Measurements from ENCODE around the gene CHD6. TPM values are rescaled to one million over a fixed set of nuclear protein-coding genes. Genes with fewer than 3 reads are reported as not detected.

Gene CHD6
- polyA plus RNA-seq, 1 donor (not counting 4 experiments of a cell fraction or from before 2014, with no cell fraction given): 6.8 TPM

DNA sequence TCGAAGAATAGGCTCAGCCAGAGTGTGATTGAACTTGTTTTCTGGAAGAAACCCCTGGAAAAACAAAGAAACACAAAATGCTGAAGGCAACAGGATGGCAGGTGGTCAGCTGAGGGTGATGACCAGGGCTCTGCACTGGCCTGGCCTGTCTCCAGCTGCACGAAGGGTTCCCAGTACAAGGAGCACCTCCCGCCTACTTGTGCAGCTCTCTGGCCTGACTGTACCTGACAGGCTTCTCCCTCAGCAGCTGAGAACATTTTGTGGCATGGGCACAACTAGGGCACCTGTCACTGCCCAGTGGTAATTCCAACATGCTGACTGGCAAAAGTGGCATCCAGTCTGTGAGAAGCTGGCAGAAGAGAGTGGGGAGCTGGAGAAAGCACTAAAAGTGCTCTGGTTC, 212.7 kb downstream of the CHD6 start:
- no peak for FAIRE-seq
- Histone ChIP-seq H2AFZ (ENCODE audit: control insufficient read depth, low read length) (no peak overlapping the region), H3K4me2 (ENCODE audit: control insufficient read depth, extremely low read depth, insufficient read depth, low read depth, low read length) (no peak overlapping the region), H3K27me3 (ENCODE audit: control insufficient read depth, extremely low read depth, insufficient read depth, low read length) (no peaks in the 10 kb centered on the region), H3K4me3 (ENCODE audit: control insufficient read depth in 2 of 3, extremely low read depth in 1 of 3, insufficient read depth in 2 of 3, low read depth in 1 of 3, low read length in 3 of 3) (no peak overlapping the region), H4K20me1 (ENCODE audit: control insufficient read depth, extremely low read depth, insufficient read depth, low read length) (no peaks in the 10 kb centered on the region), H3K9me3 (ENCODE audit: control insufficient read depth, low read depth, low read length) (no peaks in the 10 kb centered on the region), H3K4me1 (ENCODE audit: control insufficient read depth, extremely low read depth, insufficient read depth, low read length) (no peaks in the 10 kb centered on the region), H3K9ac (ENCODE audit: control insufficient read depth, extremely low read depth, insufficient read depth, low read length) (no peak overlapping the region), H3K79me2 (ENCODE audit: control insufficient read depth, insufficient read depth, low read length) (no peaks in the 10 kb centered on the region), H3K36me3 (ENCODE audit: control insufficient read depth in 2 of 2, extremely low read depth in 1 of 2, insufficient read depth in 2 of 2, low read length in 2 of 2) (peaks cover 0 to 28% of the 10 kb centered on the region in 2 experiments), H3K9me1 (ENCODE audit: control insufficient read depth, extremely low read depth, insufficient read depth, low read length) (no peaks in the 10 kb centered on the region), H3K27ac (ENCODE audit: control insufficient read depth, insufficient read depth, low read length) (no peak overlapping the region)
- DNase-seq (ENCODE audit: low read depth, low spot score): no peak
- no peak for TF ChIP-seq CTCF (optimal IDR thresholded peaks at IDR 0.05 in 1 of 3, IDR thresholded peaks at IDR 0.05 in 1 of 3, conservative IDR thresholded peaks at IDR 0.05 in 1 of 3; ENCODE audit: extremely low read depth in 1 of 3, insufficient read depth in 2 of 3, low read length in 3 of 3)
- no peak for TF ChIP-seq EZH2 (IDR thresholded peaks at IDR 0.05; ENCODE audit: low read length)
- dilution Hi-C loops (cut with MboI; ENCODE audit: extremely low pct_ligation_motif_present, low sequenced_read_pairs): no loop called here

DNA sequence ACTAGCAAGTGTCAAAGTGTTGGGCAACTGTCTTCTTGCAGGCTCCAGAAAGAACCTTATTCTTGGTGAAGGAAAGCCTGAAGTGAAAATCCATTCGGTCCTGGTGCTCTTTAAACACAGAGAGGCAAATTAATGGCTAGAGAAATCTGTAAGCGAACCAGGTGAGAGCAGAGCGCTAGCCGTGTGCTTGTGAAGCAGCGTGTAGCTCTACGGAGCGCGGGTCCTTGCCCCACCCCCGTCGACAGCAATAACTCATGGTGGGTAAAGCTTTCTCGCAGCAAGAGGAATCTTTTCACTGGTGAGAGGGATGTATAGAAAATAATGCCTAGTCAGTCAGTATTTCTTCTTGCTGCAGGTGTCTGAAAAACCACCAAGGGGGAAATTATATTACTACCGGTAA, 214.6 kb downstream of the CHD6 start:
- DNase-seq (ENCODE audit: low read depth, low spot score) (no peak), FAIRE-seq (no peak)
- Histone ChIP-seq H3K9ac (ENCODE audit: control insufficient read depth, extremely low read depth, insufficient read depth, low read length) (no peak overlapping the region), H2AFZ (ENCODE audit: control insufficient read depth, low read length) (no peak overlapping the region), H3K4me1 (ENCODE audit: control insufficient read depth, extremely low read depth, insufficient read depth, low read length) (peaks cover 3% of the 10 kb centered on the region), H3K9me3 (ENCODE audit: control insufficient read depth, low read depth, low read length) (no peaks in the 10 kb centered on the region), H4K20me1 (ENCODE audit: control insufficient read depth, extremely low read depth, insufficient read depth, low read length) (no peaks in the 10 kb centered on the region), H3K79me2 (ENCODE audit: control insufficient read depth, insufficient read depth, low read length) (no peaks in the 10 kb centered on the region), H3K4me2 (ENCODE audit: control insufficient read depth, extremely low read depth, insufficient read depth, low read depth, low read length) (no peak overlapping the region), H3K27ac (ENCODE audit: control insufficient read depth, insufficient read depth, low read length) (no peak overlapping the region), H3K9me1 (ENCODE audit: control insufficient read depth, extremely low read depth, insufficient read depth, low read length) (no peaks in the 10 kb centered on the region), H3K36me3 (ENCODE audit: control insufficient read depth in 2 of 2, extremely low read depth in 1 of 2, insufficient read depth in 2 of 2, low read length in 2 of 2) (peaks cover 0 to 25% of the 10 kb centered on the region in 2 experiments), H3K27me3 (ENCODE audit: control insufficient read depth, extremely low read depth, insufficient read depth, low read length) (no peaks in the 10 kb centered on the region), H3K4me3 (ENCODE audit: control insufficient read depth in 2 of 3, extremely low read depth in 1 of 3, insufficient read depth in 2 of 3, low read depth in 1 of 3, low read length in 3 of 3) (no peak overlapping the region)
- TF ChIP-seq EZH2 (IDR thresholded peaks at IDR 0.05; ENCODE audit: low read length): no peak
- no peak for TF ChIP-seq CTCF (optimal IDR thresholded peaks at IDR 0.05 in 1 of 3, IDR thresholded peaks at IDR 0.05 in 1 of 3, conservative IDR thresholded peaks at IDR 0.05 in 1 of 3; ENCODE audit: extremely low read depth in 1 of 3, insufficient read depth in 2 of 3, low read length in 3 of 3)
- dilution Hi-C loops (cut with MboI; ENCODE audit: extremely low pct_ligation_motif_present, low sequenced_read_pairs): no loop called here

Data from keratinocyte (primary cell).